NCI-H2107 treated with DMSO at 0.1 percent for 48 hours (cell line): ENCODE measurements around the gene LOXL3.

ENCODE experiments used
- DNase-seq: peaks from one replicate; lab custom pipeline; 2025; ENCODE audit not compliant: unreplicated experiment; lab: John Stamatoyannopoulos, UW

The LOXL3 gene

DNA sequence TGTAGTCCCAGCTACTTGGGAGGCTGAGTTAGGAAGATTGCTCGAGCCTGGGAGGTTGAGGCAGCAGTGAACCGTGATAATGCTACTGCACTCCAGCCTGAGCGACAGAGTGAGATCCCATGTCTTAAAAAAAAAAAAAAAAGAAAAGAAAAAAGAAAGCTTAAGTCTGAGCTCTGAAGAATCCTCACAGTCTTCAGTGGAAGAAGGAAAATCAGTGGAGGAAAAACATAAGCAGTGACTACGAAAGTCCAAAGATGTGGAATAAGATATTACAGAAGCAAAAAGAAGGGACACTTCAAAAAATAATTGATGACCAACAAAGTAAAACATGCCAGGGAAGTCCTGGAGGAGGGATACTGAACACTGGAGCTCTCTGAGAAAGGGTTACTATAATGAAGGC, 43.5 kb downstream of the LOXL3 start:
- DNase-seq, result no peak

DNA sequence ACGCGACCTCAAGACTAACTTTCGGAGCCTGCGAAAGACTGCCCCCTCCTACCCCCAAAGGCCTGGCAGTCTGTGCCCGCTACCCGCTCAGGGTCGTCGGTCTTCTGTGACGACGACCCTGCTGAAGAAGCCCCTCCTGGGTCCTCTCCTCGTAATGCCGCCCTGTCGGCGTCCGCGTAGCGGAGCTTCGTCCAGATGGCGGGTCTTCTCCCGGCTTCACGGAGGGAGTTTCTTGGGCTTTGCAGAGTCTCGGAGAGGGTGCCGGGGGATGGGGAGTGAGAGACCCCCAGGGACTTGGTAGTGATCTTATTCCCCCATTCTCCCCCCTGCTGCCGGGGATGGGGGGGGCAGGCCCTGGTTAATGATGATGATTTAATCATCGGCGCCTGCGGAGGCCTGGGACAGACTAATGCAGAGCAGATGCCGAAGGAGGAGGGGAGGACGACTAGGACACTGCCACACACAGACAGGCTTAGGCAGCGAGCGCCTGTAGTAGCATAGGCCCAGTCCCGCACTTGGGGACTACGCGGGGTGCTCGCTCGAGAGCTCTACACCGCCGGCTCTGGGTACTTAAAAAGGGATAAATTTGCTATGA, 45.7 kb downstream of the LOXL3 start:
- no peak for DNase-seq

- peak; percentile 96 for DNase-seq
These were observed 46.4 kb downstream of the LOXL3 start, which contains the start of gene PCGF1 for GRCh38 chr2:74507145-74507925. PCGF1 (minus strand) TSS chr2:74507695; CDS start chr2:74507668, 27 bp downstream.

- no peak for DNase-seq
These were observed 48.1 kb downstream of the LOXL3 start for GRCh38 chr2:74505448-74506246.

GRCh38 chr2:74504591-74504990, 49.2 kb downstream of the LOXL3 start:
- no peak for DNase-seq

DNA sequence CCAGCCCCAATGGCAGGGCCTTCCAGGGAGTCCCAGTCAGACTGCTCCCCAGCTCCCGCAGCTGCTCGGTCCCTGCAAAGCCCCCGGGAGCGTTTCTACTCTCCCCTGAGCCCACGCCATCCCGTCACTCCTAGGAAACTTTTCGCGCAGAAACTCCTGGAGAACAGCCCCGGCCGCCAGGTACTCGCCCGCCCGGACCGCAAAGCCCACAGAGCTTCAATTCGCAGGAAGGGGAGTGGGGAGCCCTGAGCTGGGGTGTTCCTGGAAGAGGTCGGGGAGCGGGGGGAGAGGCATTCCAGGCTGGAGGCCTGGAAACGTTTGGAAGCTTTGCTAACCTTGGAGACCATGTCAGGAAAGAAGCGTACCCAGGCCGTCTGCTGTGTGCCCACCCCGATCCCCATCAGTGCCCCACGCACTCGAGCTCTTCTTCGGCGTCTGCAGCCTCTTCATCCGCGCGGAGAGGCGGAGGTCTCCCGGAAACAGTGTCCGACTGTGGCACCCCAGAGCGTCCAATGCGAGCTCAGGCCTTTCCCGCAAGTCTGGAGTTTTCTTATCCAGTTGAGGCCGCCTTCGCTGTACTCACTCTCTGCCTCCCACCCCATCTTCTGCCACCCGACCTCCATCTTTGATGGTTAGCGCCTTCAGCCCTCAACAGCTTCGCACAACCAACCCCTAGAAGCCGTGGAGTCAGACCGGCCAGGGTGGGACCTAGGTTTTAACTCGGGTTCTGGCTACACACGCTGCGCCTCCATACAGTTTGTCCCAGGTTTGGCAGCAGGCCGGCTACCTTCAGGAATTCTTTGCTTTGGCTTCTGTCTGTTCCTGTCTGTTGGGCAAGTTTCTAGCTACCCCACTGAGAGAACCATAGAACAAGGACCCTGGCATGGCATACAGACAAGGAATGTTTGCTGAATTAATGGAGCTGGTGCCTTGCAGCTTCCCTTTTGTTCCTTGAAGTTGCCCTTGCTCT, 50.0 kb downstream of the LOXL3 start:
- no peak for DNase-seq

- DNase-seq, result no peak
These were observed 50.8 kb downstream of the LOXL3 start for GRCh38 chr2:74502720-74503505.

DNA sequence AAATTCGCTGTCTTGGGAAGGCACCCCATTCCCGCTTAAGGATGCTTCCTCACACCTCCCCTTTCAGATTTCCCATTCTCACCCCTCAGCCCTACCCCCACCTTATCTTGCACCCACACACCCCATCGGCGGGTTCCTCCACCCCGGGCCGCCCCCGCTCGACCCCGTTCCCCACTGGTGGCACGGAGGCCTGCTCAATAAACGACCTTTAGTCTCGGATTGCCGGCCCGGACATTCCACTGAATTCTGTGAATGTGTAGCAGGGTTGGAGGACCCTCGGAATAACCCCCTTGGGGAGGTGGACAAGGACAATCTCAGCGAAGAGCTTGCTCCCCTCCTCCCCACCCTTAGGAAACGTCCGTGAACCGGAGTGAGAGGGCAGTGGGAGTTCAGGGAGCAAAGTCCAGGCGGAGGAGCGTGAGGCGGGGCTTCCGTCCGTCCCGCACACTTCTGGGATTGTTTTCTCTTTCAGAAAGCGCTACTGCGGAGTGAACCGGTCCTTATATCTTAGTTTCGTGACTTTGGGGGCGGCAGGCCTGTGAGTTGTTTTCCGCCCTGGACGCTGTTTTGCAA, 51.5 kb downstream of the LOXL3 start:
- no peak for DNase-seq

DNA sequence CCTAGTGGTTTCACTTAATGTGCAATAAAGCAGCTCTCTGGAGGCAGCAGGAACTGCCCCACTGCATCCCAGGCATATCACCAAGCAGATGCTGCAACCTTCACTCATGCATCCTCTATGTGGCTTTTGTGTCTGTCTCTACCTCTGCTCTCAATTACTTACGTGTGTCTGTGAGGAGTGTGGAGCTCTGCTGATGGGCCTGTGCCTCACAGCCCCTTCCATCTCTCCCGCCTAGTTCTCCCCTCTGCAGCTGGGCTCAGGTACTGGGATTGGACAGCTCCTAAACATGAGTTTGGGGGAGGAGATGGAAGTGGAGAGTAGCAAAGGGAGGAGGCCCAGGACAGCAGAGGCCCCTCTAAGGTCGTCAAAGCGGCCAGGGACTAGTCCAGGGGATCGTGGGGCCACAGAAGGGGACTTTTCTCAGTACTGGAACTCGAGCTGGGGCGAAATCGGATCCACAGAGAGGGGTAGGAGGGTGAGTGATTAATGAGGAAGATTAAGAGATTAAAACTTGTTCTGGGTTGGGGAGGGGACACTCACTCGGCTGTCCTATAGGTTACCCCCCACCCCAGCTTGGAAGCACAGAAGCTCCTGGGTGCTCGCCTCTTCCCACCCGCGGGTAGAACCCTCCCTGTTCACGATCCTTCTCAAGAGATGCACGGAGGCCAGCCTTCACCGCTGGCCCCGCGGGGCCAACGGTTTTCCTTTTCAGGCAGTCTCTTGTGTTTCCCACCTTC, 52.2 kb downstream of the LOXL3 start:
- DNase-seq, result no peak

DNA sequence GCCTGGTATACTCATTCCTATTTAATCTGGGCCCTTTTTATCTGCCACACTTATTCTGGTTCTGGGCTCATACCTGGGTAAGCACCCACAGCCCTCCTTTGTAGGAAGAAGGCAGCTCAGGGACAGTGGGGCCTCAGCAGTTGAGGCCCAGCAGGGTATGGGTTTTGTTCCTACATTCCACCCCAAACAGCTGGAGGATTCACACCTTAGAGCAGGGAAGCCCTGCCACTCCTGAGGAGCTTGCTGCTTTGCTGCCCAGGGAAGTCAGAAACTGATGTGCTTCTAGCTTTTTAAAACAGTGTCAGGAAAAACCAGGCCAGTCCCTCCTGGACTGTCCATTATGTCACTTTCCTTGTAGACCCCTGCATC, 53.2 kb downstream of the LOXL3 start:
- DNase-seq, result no peak

- DNase-seq, result no peak
These were observed 53.7 kb downstream of the LOXL3 start for GRCh38 chr2:74499940-74500577.

- DNase-seq, result no peak
These were observed 54.3 kb downstream of the LOXL3 start, which contains the start of gene LBX2 for GRCh38 chr2:74499267-74499939. LBX2 (minus strand) TSS chr2:74499603; CDS start chr2:74499537, 66 bp downstream.

GRCh38 chr2:74498500-74499266, 55.1 kb downstream of the LOXL3 start:
- DNase-seq, result no peak

DNA sequence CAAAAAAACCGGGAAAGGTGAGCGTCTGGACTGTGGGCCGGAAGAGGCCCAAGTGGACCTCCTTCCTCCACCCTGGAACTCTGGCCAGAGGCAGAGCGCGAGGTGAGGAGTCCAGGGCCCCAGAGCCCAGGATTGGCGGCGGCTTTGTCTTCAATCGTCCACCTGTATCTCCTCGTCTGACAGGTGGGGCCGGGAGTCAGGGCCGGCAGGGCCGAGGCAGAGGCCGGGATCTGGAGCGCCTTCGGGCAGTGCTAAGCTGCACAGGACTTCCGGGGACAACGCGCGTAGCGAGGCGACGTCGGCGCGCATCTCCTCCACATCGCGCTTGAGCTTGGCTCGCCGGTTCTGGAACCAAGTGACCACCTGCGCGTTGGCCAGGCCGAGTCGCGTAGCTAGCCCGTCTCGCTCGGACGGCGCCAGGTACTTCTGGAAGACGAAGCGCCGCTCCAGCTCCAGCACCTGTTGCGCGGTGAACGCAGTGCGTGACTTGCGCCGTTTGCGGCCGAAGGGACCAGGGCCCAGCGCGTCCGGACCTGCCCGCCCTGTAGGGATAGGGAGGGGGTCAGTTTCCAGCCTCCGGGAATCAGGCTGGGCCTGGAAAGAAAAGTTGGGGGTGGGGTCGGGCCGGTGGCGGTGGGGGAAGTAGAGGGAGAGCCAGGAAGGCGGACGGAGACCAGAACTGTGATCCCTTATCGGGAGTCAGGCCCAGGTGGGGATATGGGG, 55.8 kb downstream of the LOXL3 start:
- DNase-seq, result no peak

DNA sequence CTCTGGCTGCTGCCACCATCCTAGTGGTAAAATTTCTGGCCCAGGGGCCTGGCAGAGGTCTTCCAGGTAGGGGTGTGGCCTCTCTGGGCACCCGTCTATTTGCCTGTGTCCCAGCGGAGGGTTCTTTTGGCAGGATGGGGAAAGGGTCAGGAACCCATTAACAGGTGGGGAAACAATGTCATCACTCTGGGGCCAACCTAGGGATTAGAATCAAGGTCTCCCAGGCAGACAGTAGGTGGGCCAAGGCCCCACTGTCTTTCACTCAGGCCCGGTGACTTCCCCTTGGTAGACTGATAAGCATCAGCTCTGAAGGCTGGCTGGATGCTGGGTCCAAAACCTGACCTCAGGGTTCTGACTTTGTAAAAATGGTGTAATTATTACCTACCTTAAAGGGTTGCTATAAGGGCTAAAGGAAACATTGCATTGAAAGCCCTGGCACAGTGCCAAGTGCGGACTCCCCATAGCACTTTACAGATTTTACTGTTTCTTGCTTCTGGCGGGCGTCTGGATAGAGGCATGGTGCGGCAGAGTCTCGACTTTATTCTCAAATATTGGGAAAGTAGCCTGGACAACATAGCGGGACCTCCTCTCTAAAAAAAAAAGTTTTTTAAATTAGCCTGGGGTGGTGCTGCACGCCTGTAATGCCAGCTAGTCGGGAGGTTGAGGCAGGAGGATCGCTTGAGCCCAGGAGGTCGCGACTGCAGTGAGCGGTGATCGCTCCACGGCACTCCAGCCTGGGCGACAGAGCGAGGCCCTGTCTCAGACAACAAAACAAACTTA, 56.6 kb downstream of the LOXL3 start:
- DNase-seq, result no peak

- DNase-seq, result no peak
These were observed 58.3 kb downstream of the LOXL3 start for GRCh38 chr2:74495440-74495839.
